SK-N-SH treated with all-trans-retinoic acid at 6 μM for 48 hours (cell line): Measurements from ENCODE around the gene SPRR2D.

Experiments used
- ATAC-seq: fragments of 200-7000 bp; cut with Tn5 transposase; 3 replicates; pipeline ENCODE4 v1.9.1; 2020; ENCODE audit warnings: mild to moderate bottlenecking, moderate library complexity
- ARNTL ChIP-seq: fragments of 450-650 bp; formaldehyde crosslinking; IDR thresholded peaks from 2 replicates; pipeline ENCODE4 v1.5.0; 2020; ENCODE audit warnings: low read depth, mild to moderate bottlenecking, moderate library complexity, borderline replicate concordance
- BACH2 ChIP-seq: fragments of 250-450 bp; sonication (Bioruptor Pico); IDR thresholded peaks from 2 replicates; pipeline ENCODE4 v1.9.0; 2021; ENCODE audit warnings: mild to moderate bottlenecking, borderline replicate concordance
- CSDC2 ChIP-seq: fragments of 250-450 bp; sonication (Bioruptor Pico); IDR thresholded peaks from 2 replicates; pipeline ENCODE4 v1.5.0; 2020; ENCODE audit warnings: mild to moderate bottlenecking, moderate library complexity
- ESRRG ChIP-seq: fragments of 250-450 bp; sonication (Bioruptor Pico); IDR thresholded peaks from 2 replicates; pipeline ENCODE4 v1.6.1; 2021; ENCODE audit warnings: mild to moderate bottlenecking
- GLIS3 ChIP-seq: fragments of 250-450 bp; sonication (Bioruptor Pico); IDR thresholded peaks from 2 replicates; pipeline ENCODE4 v1.5.0; 2020; ENCODE audit warnings: mild to moderate bottlenecking, moderate library complexity
- ISL1 ChIP-seq: fragments of 250-450 bp; sonication (Bioruptor Pico); IDR thresholded peaks from 2 replicates; pipeline ENCODE4 v2.1.2; 2022; ENCODE audit warnings: mild to moderate bottlenecking, moderate library complexity
- OSR1 ChIP-seq: fragments of 250-450 bp; sonication (Bioruptor Pico); IDR thresholded peaks from 2 replicates; pipeline ENCODE4 v1.8.0; 2022; ENCODE audit warnings: moderate library complexity, mild to moderate bottlenecking, inconsistent platforms
- PPARA ChIP-seq: fragments of 250-450 bp; sonication (Bioruptor Pico); IDR thresholded peaks from 2 replicates; pipeline ENCODE4 v1.5.0; 2020; ENCODE audit warnings: mild to moderate bottlenecking, borderline replicate concordance
- RARB ChIP-seq: fragments of 250-450 bp; sonication (Bioruptor Pico); IDR thresholded peaks from 2 replicates; pipeline ENCODE4 v1.8.0; 2021; ENCODE audit warnings: mild to moderate bottlenecking, moderate library complexity
- SNAI2 ChIP-seq: fragments of 250-450 bp; sonication (Bioruptor Pico); IDR thresholded peaks from 2 replicates; pipeline ENCODE4 v1.5.0; 2020; ENCODE audit warnings: mild to moderate bottlenecking, moderate library complexity
- TCF4 ChIP-seq: fragments of 250-450 bp; sonication (Bioruptor Pico); IDR thresholded peaks from 2 replicates; pipeline ENCODE4 v1.8.0; 2021; ENCODE audit warnings: mild to moderate bottlenecking, moderate library complexity, borderline replicate concordance
- ZFP3 ChIP-seq: fragments of 250-450 bp; sonication (Bioruptor Pico); IDR thresholded peaks from 2 replicates; pipeline ENCODE4 v1.5.0; 2020; ENCODE audit warnings: mild to moderate bottlenecking, moderate library complexity
- ZFP30 ChIP-seq: fragments of 450-650 bp; formaldehyde crosslinking; IDR thresholded peaks from 2 replicates; pipeline ENCODE4 v1.5.0; 2022; ENCODE audit warnings: mild to moderate bottlenecking, moderate library complexity
- ZNF565 ChIP-seq: fragments of 450-650 bp; formaldehyde crosslinking; conservative IDR thresholded peaks from 2 replicates; pipeline ENCODE4 v1.5.0; 2020; ENCODE audit warnings: low read depth, mild to moderate bottlenecking, moderate library complexity
- ZNF70 ChIP-seq: fragments of 450-650 bp; formaldehyde crosslinking; IDR thresholded peaks from 2 replicates; pipeline ENCODE4 v1.5.0; 2020; ENCODE audit warnings: mild to moderate bottlenecking, moderate library complexity
- ZNF8 ChIP-seq: fragments of 450-650 bp; formaldehyde crosslinking; IDR thresholded peaks from 2 replicates; pipeline ENCODE4 v1.5.0; 2020; ENCODE audit warnings: mild to moderate bottlenecking, moderate library complexity
- TF ChIP-seq, protein P1 (sequence below): fragments of 250-450 bp; sonication (Bioruptor Pico); IDR thresholded peaks from 2 replicates; pipeline ENCODE4 v1.5.1; 2020; ENCODE audit warnings: low read depth, mild to moderate bottlenecking, moderate library complexity
- TF ChIP-seq, protein P2 (sequence below): fragments of 250-450 bp; sonication (Bioruptor Pico); IDR thresholded peaks from 2 replicates; pipeline ENCODE4 v1.8.0; 2020; ENCODE audit warnings: mild to moderate bottlenecking, moderate library complexity, borderline replicate concordance
- TF ChIP-seq, protein P3 (sequence below): fragments of 250-450 bp; sonication (Bioruptor Pico); IDR thresholded peaks from 2 replicates; pipeline ENCODE4 v1.5.1; 2021; ENCODE audit warnings: mild to moderate bottlenecking, moderate library complexity
- TF ChIP-seq, protein P4 (sequence below): fragments of 250-450 bp; sonication (Bioruptor Pico); IDR thresholded peaks from 2 replicates; pipeline ENCODE4 v1.5.0; 2020; ENCODE audit warnings: mild to moderate bottlenecking, moderate library complexity
- TF ChIP-seq, protein P5 (sequence below): fragments of 250-450 bp; sonication (Bioruptor Pico); IDR thresholded peaks from 2 replicates; pipeline ENCODE4 v1.8.0; 2021; ENCODE audit warnings: low read depth, mild to moderate bottlenecking, moderate library complexity, borderline replicate concordance

The SPRR2D gene

DNA sequence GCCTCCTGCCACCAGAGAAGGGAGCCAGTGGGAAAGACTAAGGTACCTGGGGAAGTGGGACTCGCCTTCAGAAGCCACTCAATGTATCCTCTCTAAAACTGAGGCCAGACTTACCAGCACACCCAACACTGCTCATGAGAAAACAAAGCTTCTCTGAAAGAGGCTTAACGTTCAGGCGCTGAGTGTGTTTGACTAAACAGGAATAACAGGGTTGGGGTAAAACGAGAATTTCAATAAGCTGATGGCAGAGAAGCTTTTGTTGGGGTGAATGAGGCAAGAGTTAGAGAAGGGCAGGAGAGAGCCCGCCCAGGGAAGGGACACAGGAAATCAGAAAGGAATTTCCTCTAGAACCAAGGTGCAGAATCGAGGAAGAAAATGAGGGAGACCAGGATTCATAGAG, 41.1 kb downstream of the SPRR2D start (continued):
- TF ChIP-seq, protein P1, sequence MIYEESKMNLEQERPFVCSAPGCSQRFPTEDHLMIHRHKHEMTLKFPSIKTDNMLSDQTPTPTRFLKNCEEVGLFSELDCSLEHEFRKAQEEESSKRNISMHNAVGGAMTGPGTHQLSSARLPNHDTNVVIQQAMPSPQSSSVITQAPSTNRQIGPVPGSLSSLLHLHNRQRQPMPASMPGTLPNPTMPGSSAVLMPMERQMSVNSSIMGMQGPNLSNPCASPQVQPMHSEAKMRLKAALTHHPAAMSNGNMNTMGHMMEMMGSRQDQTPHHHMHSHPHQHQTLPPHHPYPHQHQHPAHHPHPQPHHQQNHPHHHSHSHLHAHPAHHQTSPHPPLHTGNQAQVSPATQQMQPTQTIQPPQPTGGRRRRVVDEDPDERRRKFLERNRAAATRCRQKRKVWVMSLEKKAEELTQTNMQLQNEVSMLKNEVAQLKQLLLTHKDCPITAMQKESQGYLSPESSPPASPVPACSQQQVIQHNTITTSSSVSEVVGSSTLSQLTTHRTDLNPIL (CRISPR knock-in tag): no peak
- TF ChIP-seq OSR1: no peak

DNA sequence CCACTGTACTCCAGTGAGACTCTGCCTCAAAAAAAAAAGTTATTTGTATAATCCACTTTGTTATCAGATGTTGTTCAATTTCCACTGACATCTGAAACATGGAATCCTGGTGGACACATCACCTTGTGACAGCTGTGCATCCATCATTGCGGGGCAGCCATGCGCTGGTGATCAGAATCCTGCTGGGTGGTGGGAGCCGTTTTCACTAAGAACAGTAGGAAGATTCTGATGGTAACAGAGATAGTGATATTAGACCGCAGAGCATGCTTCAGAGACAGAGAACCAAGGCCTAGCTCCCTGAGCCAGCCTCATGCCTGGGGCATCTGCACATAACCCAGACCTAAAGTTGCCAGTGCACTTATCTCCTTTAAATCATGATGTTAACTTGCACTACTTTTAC, 42.4 kb downstream of the SPRR2D start:
- ATAC-seq: no peak
- TF ChIP-seq, protein P2, sequence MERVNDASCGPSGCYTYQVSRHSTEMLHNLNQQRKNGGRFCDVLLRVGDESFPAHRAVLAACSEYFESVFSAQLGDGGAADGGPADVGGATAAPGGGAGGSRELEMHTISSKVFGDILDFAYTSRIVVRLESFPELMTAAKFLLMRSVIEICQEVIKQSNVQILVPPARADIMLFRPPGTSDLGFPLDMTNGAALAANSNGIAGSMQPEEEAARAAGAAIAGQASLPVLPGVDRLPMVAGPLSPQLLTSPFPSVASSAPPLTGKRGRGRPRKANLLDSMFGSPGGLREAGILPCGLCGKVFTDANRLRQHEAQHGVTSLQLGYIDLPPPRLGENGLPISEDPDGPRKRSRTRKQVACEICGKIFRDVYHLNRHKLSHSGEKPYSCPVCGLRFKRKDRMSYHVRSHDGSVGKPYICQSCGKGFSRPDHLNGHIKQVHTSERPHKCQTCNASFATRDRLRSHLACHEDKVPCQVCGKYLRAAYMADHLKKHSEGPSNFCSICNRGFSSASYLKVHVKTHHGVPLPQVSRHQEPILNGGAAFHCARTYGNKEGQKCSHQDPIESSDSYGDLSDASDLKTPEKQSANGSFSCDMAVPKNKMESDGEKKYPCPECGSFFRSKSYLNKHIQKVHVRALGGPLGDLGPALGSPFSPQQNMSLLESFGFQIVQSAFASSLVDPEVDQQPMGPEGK (CRISPR knock-in tag): no peak
- TF ChIP-seq, protein P1 (CRISPR knock-in tag): no peak
- no peak for TF ChIP-seq RARB (CRISPR knock-in tag)
- TF ChIP-seq, protein P3, sequence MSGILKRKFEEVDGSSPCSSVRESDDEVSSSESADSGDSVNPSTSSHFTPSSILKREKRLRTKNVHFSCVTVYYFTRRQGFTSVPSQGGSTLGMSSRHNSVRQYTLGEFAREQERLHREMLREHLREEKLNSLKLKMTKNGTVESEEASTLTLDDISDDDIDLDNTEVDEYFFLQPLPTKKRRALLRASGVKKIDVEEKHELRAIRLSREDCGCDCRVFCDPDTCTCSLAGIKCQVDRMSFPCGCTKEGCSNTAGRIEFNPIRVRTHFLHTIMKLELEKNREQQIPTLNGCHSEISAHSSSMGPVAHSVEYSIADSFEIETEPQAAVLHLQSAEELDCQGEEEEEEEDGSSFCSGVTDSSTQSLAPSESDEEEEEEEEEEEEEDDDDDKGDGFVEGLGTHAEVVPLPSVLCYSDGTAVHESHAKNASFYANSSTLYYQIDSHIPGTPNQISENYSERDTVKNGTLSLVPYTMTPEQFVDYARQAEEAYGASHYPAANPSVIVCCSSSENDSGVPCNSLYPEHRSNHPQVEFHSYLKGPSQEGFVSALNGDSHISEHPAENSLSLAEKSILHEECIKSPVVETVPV (CRISPR knock-in tag): no peak
- TF ChIP-seq, protein P4, sequence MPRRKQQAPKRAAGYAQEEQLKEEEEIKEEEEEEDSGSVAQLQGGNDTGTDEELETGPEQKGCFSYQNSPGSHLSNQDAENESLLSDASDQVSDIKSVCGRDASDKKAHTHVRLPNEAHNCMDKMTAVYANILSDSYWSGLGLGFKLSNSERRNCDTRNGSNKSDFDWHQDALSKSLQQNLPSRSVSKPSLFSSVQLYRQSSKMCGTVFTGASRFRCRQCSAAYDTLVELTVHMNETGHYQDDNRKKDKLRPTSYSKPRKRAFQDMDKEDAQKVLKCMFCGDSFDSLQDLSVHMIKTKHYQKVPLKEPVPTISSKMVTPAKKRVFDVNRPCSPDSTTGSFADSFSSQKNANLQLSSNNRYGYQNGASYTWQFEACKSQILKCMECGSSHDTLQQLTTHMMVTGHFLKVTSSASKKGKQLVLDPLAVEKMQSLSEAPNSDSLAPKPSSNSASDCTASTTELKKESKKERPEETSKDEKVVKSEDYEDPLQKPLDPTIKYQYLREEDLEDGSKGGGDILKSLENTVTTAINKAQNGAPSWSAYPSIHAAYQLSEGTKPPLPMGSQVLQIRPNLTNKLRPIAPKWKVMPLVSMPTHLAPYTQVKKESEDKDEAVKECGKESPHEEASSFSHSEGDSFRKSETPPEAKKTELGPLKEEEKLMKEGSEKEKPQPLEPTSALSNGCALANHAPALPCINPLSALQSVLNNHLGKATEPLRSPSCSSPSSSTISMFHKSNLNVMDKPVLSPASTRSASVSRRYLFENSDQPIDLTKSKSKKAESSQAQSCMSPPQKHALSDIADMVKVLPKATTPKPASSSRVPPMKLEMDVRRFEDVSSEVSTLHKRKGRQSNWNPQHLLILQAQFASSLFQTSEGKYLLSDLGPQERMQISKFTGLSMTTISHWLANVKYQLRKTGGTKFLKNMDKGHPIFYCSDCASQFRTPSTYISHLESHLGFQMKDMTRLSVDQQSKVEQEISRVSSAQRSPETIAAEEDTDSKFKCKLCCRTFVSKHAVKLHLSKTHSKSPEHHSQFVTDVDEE (CRISPR knock-in tag): no peak
- TF ChIP-seq ZFP3 (CRISPR knock-in tag): no peak
- no peak for TF ChIP-seq ARNTL (CRISPR knock-in tag)
- TF ChIP-seq GLIS3 (CRISPR knock-in tag): no peak
- no peak for TF ChIP-seq PPARA
- TF ChIP-seq, protein P5, sequence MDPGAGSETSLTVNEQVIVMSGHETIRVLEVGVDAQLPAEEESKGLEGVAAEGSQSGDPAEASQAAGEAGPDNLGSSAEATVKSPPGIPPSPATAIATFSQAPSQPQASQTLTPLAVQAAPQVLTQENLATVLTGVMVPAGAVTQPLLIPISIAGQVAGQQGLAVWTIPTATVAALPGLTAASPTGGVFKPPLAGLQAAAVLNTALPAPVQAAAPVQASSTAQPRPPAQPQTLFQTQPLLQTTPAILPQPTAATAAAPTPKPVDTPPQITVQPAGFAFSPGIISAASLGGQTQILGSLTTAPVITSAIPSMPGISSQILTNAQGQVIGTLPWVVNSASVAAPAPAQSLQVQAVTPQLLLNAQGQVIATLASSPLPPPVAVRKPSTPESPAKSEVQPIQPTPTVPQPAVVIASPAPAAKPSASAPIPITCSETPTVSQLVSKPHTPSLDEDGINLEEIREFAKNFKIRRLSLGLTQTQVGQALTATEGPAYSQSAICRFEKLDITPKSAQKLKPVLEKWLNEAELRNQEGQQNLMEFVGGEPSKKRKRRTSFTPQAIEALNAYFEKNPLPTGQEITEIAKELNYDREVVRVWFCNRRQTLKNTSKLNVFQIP (CRISPR knock-in tag): no peak
- no peak for TF ChIP-seq BACH2 (CRISPR knock-in tag)
- TF ChIP-seq ZFP30: no peak
- no peak for TF ChIP-seq CSDC2
- TF ChIP-seq ZNF565 (CRISPR knock-in tag): no peak
- TF ChIP-seq ESRRG (CRISPR knock-in tag): no peak
- no peak for TF ChIP-seq ZNF70 (CRISPR knock-in tag)
- no peak for TF ChIP-seq SNAI2 (CRISPR knock-in tag)
- no peak for TF ChIP-seq ISL1 (CRISPR knock-in tag)

DNA sequence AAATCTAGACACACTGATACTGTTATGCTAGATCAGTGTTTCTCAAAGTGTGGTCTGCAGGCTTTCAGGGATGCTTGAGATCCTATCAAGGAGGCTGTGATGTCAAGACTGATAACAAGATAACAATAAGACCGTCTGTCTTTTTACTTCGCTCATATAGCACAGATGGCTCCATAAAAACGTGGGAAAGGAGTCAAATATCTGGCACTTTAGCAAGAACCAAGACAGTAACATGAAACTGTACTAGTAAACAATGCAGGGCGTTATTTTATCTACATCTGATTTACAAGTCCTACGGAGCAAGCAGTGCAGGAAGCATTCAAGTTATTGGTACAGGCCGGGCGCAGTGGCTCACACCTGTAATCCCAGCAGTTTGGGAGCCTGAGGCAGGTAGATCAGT, 43.0 kb downstream of the SPRR2D start:
- no peak for ATAC-seq
- TF ChIP-seq TCF4 (no peak), BACH2 (CRISPR knock-in tag) (no peak), OSR1 (no peak), ESRRG (CRISPR knock-in tag) (no peak), ZFP3 (CRISPR knock-in tag) (no peak), ZNF565 (CRISPR knock-in tag) (no peak), RARB (CRISPR knock-in tag) (no peak), ZNF8 (CRISPR knock-in tag) (no peak), ISL1 (CRISPR knock-in tag) (no peak), PPARA (no peak), ZFP30 (no peak), GLIS3 (CRISPR knock-in tag) (no peak)
- TF ChIP-seq, protein P5 (CRISPR knock-in tag): no peak
- TF ChIP-seq, protein P2 (CRISPR knock-in tag): no peak
- TF ChIP-seq, protein P1 (CRISPR knock-in tag): no peak
